HepG2 (cell line): Measurements from ENCODE around the gene DARS2. TPM values are rescaled to one million over a fixed set of nuclear protein-coding genes. Genes with fewer than 3 reads are reported as not detected.

Experiments used
- NFRKB ChIP-seq: fragments of 450-650 bp; IDR thresholded peaks from 2 replicates; pipeline ENCODE4 v1.6.1; 2017
- SAFB2 ChIP-seq: sonication (generic); formaldehyde crosslinking; IDR thresholded peaks from 2 replicates; pipeline ENCODE4 v1.5.1; 2020; ENCODE audit warnings: missing genetic modification reagents, low read depth, mild to moderate bottlenecking, borderline replicate concordance
- ZNF224 ChIP-seq: sonication (generic); formaldehyde crosslinking; IDR thresholded peaks from 2 replicates; pipeline ENCODE4 v1.5.0; 2020; ENCODE audit warnings: mild to moderate bottlenecking, missing genetic modification reagents
- ZNF251 ChIP-seq: sonication (generic); formaldehyde crosslinking; IDR thresholded peaks from 2 replicates; pipeline ENCODE4 v1.9.0; 2021; ENCODE audit warnings: mild to moderate bottlenecking, missing genetic modification reagents
- ZNF333 ChIP-seq: sonication (generic); formaldehyde crosslinking; IDR thresholded peaks from 2 replicates; pipeline ENCODE4 v1.4.0; 2020; ENCODE audit warnings: mild to moderate bottlenecking, missing genetic modification reagents, borderline replicate concordance
- ZNF589 ChIP-seq: sonication (generic); formaldehyde crosslinking; conservative IDR thresholded peaks from 2 replicates; pipeline ENCODE4 v1.8.0; 2022; ENCODE audit warnings: mild to moderate bottlenecking, moderate library complexity, missing genetic modification reagents
- polyA plus RNA-seq, 8 experiments: library from polyadenylated mRNA; depleted of rRNA in 3 of 8; stranded (reverse) in 7 of 8; unstranded in 1 of 8; fragments of >200 nt; fragmentation: Illumina TruSeq in 4 of 8; extraction: Trizol in 4 of 8; gene quantifications; 2 replicates each; pipeline versions ENCODE4 v1.2.1 to v1.2.3, GENCODE V29; 2011 to 2016; ENCODE audit warnings: low read depth in 4 of 8, missing spikeins in 1 of 8, mixed read lengths in 1 of 8; ENCODE audit not compliant: insufficient read depth in 1 of 8
- total RNA-seq, 5 experiments: library from RNA; depleted of rRNA; stranded (reverse); fragments of >200 nt; fragmentation: Illumina TruSeq; extraction: Trizol; gene quantifications; 2 replicates each; pipeline ENCODE4 v1.2.3, GENCODE V29; 2016; ENCODE audit warnings: low read depth in 1 of 5
- TF ChIP-seq, protein P1 (sequence below): sonication (generic); formaldehyde crosslinking; IDR thresholded peaks from 2 replicates; pipeline ENCODE4 v1.9.0; 2021; ENCODE audit warnings: missing genetic modification reagents, mild to moderate bottlenecking, borderline replicate concordance
- TF ChIP-seq, protein P2 (sequence below): sonication (generic); formaldehyde crosslinking; IDR thresholded peaks from 2 replicates; pipeline ENCODE4 v1.5.0; 2020; ENCODE audit warnings: missing genetic modification reagents, mild to moderate bottlenecking, borderline replicate concordance
- TF ChIP-seq, protein P3 (sequence below): sonication (generic); formaldehyde crosslinking; IDR thresholded peaks from 2 replicates; pipeline ENCODE4 v1.8.1; 2023; ENCODE audit warnings: mild to moderate bottlenecking, missing genetic modification reagents
- TF ChIP-seq, protein P4 (sequence below), 2 experiments: sonication (generic) in 1 of 2; formaldehyde crosslinking in 1 of 2; IDR thresholded peaks; 2 replicates each; pipeline versions ENCODE4 v1.6.1 to v1.9.0; 2014 to 2022; ENCODE audit warnings: antibody characterized with exemption in 1 of 2, borderline replicate concordance in 1 of 2, inconsistent platforms in 1 of 2, low read depth in 1 of 2, missing genetic modification reagents in 1 of 2
- TF ChIP-seq, protein P5 (sequence below): sonication (generic); formaldehyde crosslinking; IDR thresholded peaks from 2 replicates; pipeline ENCODE4 v1.5.1; 2020; ENCODE audit warnings: missing genetic modification reagents, mild to moderate bottlenecking, borderline replicate concordance
- TF ChIP-seq, protein P6 (sequence below): sonication (generic); formaldehyde crosslinking; conservative IDR thresholded peaks from 2 replicates; pipeline ENCODE4 v1.4.0; 2020; ENCODE audit warnings: missing genetic modification reagents

Gene DARS2
- total and polyA plus RNA-seq, 2 of the 13 experiments (the other 11 are each of a cell fraction or from before 2014, with no cell fraction given): 17.6 to 27.7 TPM

DNA sequence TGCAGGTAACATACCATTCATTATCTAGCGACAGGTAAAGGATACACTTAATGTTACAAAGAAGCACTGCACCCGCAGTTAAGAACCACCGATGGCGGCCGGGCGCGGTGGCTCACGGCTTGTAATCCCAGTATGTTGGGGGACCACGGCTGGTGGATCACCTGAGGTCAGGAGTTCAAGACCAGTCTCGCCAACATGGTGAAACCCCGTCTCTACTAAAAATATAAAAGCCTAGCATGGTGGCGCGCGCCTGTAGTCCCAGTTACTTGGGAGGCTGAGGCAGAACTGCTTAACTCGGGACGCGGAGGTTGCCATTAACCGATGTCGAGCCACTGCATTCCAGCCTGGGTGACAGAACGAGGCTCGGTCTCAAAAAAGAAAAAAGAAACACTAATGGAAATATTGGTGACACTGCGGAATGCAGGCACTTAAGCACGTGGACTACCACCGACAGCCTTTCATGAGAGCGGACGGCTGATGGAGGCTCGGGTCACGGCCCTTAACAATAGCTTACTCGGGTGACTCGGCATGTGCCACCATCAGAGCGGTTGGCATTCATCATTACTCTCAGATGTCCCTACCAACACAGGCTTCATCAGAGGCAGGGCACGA, 42.8 kb downstream of the DARS2 start (continued):
- TF ChIP-seq, protein P1, sequence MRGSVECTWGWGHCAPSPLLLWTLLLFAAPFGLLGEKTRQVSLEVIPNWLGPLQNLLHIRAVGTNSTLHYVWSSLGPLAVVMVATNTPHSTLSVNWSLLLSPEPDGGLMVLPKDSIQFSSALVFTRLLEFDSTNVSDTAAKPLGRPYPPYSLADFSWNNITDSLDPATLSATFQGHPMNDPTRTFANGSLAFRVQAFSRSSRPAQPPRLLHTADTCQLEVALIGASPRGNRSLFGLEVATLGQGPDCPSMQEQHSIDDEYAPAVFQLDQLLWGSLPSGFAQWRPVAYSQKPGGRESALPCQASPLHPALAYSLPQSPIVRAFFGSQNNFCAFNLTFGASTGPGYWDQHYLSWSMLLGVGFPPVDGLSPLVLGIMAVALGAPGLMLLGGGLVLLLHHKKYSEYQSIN (CRISPR knock-in tag): peak; percentile 72; the same call in 1 of the 2 replicates
- TF ChIP-seq ZNF333 (CRISPR knock-in tag): 0 out of 2 replicates have a peak, but pooled peaks have one; percentile 51
- peak; percentile 47; the same call in 1 of the 2 replicates for TF ChIP-seq ZNF224
- TF ChIP-seq, protein P2, sequence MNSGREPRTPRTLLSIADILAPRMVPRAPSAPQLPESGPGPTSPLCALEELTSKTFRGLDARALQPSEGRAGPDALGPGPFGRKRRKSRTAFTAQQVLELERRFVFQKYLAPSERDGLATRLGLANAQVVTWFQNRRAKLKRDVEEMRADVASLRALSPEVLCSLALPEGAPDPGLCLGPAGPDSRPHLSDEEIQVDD: no peak
- TF ChIP-seq, protein P3, sequence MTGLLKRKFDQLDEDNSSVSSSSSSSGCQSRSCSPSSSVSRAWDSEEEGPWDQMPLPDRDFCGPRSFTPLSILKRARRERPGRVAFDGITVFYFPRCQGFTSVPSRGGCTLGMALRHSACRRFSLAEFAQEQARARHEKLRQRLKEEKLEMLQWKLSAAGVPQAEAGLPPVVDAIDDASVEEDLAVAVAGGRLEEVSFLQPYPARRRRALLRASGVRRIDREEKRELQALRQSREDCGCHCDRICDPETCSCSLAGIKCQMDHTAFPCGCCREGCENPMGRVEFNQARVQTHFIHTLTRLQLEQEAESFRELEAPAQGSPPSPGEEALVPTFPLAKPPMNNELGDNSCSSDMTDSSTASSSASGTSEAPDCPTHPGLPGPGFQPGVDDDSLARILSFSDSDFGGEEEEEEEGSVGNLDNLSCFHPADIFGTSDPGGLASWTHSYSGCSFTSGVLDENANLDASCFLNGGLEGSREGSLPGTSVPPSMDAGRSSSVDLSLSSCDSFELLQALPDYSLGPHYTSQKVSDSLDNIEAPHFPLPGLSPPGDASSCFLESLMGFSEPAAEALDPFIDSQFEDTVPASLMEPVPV: peak; percentile 50; the same call in 1 of the 2 replicates
- 0 out of 2 replicates have a peak, but pooled peaks have one; percentile 9 for TF ChIP-seq ZNF589 (CRISPR knock-in tag)
- TF ChIP-seq, protein P4, sequence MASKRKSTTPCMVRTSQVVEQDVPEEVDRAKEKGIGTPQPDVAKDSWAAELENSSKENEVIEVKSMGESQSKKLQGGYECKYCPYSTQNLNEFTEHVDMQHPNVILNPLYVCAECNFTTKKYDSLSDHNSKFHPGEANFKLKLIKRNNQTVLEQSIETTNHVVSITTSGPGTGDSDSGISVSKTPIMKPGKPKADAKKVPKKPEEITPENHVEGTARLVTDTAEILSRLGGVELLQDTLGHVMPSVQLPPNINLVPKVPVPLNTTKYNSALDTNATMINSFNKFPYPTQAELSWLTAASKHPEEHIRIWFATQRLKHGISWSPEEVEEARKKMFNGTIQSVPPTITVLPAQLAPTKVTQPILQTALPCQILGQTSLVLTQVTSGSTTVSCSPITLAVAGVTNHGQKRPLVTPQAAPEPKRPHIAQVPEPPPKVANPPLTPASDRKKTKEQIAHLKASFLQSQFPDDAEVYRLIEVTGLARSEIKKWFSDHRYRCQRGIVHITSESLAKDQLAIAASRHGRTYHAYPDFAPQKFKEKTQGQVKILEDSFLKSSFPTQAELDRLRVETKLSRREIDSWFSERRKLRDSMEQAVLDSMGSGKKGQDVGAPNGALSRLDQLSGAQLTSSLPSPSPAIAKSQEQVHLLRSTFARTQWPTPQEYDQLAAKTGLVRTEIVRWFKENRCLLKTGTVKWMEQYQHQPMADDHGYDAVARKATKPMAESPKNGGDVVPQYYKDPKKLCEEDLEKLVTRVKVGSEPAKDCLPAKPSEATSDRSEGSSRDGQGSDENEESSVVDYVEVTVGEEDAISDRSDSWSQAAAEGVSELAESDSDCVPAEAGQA (IDR thresholded peaks at IDR 0.05; ENCODE audit: low read depth): no peak
- TF ChIP-seq, protein P4 (CRISPR knock-in tag; IDR thresholded peaks at IDR 0.05; ENCODE audit: borderline replicate concordance): no peak
- TF ChIP-seq, protein P5, sequence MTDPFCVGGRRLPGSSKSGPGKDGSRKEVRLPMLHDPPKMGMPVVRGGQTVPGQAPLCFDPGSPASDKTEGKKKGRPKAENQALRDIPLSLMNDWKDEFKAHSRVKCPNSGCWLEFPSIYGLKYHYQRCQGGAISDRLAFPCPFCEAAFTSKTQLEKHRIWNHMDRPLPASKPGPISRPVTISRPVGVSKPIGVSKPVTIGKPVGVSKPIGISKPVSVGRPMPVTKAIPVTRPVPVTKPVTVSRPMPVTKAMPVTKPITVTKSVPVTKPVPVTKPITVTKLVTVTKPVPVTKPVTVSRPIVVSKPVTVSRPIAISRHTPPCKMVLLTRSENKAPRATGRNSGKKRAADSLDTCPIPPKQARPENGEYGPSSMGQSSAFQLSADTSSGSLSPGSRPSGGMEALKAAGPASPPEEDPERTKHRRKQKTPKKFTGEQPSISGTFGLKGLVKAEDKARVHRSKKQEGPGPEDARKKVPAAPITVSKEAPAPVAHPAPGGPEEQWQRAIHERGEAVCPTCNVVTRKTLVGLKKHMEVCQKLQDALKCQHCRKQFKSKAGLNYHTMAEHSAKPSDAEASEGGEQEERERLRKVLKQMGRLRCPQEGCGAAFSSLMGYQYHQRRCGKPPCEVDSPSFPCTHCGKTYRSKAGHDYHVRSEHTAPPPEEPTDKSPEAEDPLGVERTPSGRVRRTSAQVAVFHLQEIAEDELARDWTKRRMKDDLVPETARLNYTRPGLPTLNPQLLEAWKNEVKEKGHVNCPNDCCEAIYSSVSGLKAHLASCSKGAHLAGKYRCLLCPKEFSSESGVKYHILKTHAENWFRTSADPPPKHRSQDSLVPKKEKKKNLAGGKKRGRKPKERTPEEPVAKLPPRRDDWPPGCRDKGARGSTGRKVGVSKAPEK: 0 out of 2 replicates have a peak, but pooled peaks have one; percentile 39
- TF ChIP-seq SAFB2 (CRISPR knock-in tag): no peak
- TF ChIP-seq, protein P6, sequence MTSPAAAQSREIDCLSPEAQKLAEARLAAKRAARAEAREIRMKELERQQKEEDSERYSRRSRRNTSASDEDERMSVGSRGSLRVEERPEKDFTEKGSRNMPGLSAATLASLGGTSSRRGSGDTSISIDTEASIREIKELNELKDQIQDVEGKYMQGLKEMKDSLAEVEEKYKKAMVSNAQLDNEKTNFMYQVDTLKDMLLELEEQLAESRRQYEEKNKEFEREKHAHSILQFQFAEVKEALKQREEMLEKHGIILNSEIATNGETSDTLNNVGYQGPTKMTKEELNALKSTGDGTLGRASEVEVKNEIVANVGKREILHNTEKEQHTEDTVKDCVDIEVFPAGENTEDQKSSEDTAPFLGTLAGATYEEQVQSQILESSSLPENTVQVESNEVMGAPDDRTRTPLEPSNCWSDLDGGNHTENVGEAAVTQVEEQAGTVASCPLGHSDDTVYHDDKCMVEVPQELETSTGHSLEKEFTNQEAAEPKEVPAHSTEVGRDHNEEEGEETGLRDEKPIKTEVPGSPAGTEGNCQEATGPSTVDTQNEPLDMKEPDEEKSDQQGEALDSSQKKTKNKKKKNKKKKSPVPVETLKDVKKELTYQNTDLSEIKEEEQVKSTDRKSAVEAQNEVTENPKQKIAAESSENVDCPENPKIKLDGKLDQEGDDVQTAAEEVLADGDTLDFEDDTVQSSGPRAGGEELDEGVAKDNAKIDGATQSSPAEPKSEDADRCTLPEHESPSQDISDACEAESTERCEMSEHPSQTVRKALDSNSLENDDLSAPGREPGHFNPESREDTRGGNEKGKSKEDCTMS (CRISPR knock-in tag): no peak
- TF ChIP-seq ZNF251: no peak
- no peak for TF ChIP-seq NFRKB
